H1 (cell line): ENCODE measurements around the gene UNC119B. TPM values are rescaled to one million over a fixed set of nuclear protein-coding genes. Genes with fewer than 3 reads are reported as not detected.

Experiments used
- CTCF ChIA-PET: fragments of 300-600 bp; sonication (Branson Sonifier 250); formaldehyde crosslinking; loops from one replicate; lab custom pipeline; 2021; ENCODE audit not compliant: partially characterized antibody; lab: Charles Lee
- POLR2A ChIA-PET: fragments of 300-600 bp; sonication (Branson Sonifier 250); formaldehyde crosslinking; loops from one replicate; lab custom pipeline; 2021; ENCODE audit warnings: inconsistent platforms; ENCODE audit not compliant: partially characterized antibody; lab: Charles Lee
- DNase-seq, 2 experiments: peaks; one replicate each; pipeline versions ENCODE4 v3.0.0 to v3.0.0-alpha.2; 2010 to 2022; ENCODE audit warnings: low spot score in 2 of 2, low read depth in 1 of 2, mixed read lengths in 1 of 2
- FAIRE-seq: peaks from 2 replicates; lab custom pipeline; 2011; peaks lifted over from hg19 to GRCh38; lab: Jason Lieb, UNC
- H2AFZ ChIP-seq: 2 replicates; pipeline ENCODE4 v1.8.1; 2012; ENCODE audit warnings: low read length, inconsistent platforms
- H2AK5ac ChIP-seq: 2 replicates; pipeline ENCODE4 v1.6.1; 2013; ENCODE audit warnings: low read depth, low read length
- H2BK120ac ChIP-seq: replicated peaks from 2 replicates; pipeline ENCODE3; 2013; ENCODE audit warnings: low read depth, low read length, inconsistent platforms
- H2BK12ac ChIP-seq: 2 replicates; pipeline ENCODE4 v1.6.1; 2013; ENCODE audit warnings: low read depth, low read length
- H2BK15ac ChIP-seq: 2 replicates; pipeline ENCODE4 v1.6.1; 2013; ENCODE audit warnings: low read length
- H2BK20ac ChIP-seq: 2 replicates; pipeline ENCODE4 v1.6.1; 2013; ENCODE audit warnings: low read length
- H2BK5ac ChIP-seq: 2 replicates; pipeline ENCODE4 v1.6.1; 2013; ENCODE audit warnings: low read depth, low read length
- H3K14ac ChIP-seq: 2 replicates; pipeline ENCODE4 v1.6.1; 2013; ENCODE audit warnings: inconsistent platforms; ENCODE audit not compliant: insufficient read length
- H3K18ac ChIP-seq: 2 replicates; pipeline ENCODE4 v1.6.1; 2013; ENCODE audit warnings: low read length; ENCODE audit errors: extremely low read depth
- H3K23ac ChIP-seq: 2 replicates; pipeline ENCODE4 v1.6.1; 2013; ENCODE audit warnings: inconsistent platforms; ENCODE audit not compliant: insufficient read length
- H3K23me2 ChIP-seq: 2 replicates; pipeline ENCODE4 v1.6.1; 2013; ENCODE audit warnings: low read depth, low read length
- H3K27ac ChIP-seq: 2 replicates; pipeline ENCODE4 v1.6.1; 2011; ENCODE audit warnings: low read depth, low read length, inconsistent platforms
- H3K27me3 ChIP-seq, 4 experiments: replicated peaks in 1 of 4; 1 replicate in 1 of 4; 2 replicates in 3 of 4; pipeline versions ENCODE4 v1.6.1 to v1.8.1; 2011 to 2013; ENCODE audit warnings: low read length in 3 of 4, mild to moderate bottlenecking in 3 of 4, inconsistent platforms in 2 of 4, mixed read lengths in 2 of 4, moderate library complexity in 1 of 4; ENCODE audit not compliant: control insufficient read depth in 3 of 4, insufficient read depth in 3 of 4; ENCODE audit errors: extremely low read depth in 1 of 4
- H3K36me3 ChIP-seq, 4 experiments: 2 replicates each; pipeline versions ENCODE4 v1.6.1 to v1.8.1; 2011 to 2013; ENCODE audit warnings: mild to moderate bottlenecking in 4 of 4, low read length in 3 of 4, moderate library complexity in 2 of 4, control low read depth in 1 of 4, inconsistent platforms in 1 of 4; ENCODE audit not compliant: insufficient read depth in 4 of 4, control insufficient read depth in 2 of 4
- H3K4ac ChIP-seq: replicated peaks from 2 replicates; pipeline ENCODE3; 2013; ENCODE audit warnings: low read length, low read depth, mixed read lengths, inconsistent platforms; ENCODE audit not compliant: insufficient read length
- H3K4me1 ChIP-seq, 4 experiments: replicated peaks in 1 of 4; 1 replicate in 1 of 4; 2 replicates in 3 of 4; pipeline versions ENCODE4 v1.6.1 to v1.8.1; 2011 to 2013; ENCODE audit warnings: low read length in 3 of 4, inconsistent platforms in 2 of 4, mixed read lengths in 1 of 4; ENCODE audit not compliant: insufficient read depth in 4 of 4, control insufficient read depth in 3 of 4
- H3K4me2 ChIP-seq, 2 experiments: 2 replicates each; pipeline versions ENCODE4 v1.6.1 to v1.8.1; 2011 to 2013; ENCODE audit warnings: low read depth in 2 of 2, low read length in 2 of 2, control low read depth in 1 of 2, inconsistent platforms in 1 of 2, mild to moderate bottlenecking in 1 of 2; ENCODE audit not compliant: insufficient read depth in 1 of 2
- H3K4me3 ChIP-seq, 4 experiments: fragments of 200-600, 300-600 bp in 1 of 4; sonication (generic), shearing (Covaris generic), sonication (Bioruptor Twin) in 1 of 4; 2 replicates each; pipeline versions ENCODE4 v1.5.1 to v1.8.1; 2011 to 2016; ENCODE audit warnings: low read length in 4 of 4, low read depth in 3 of 4, control low read depth in 2 of 4, inconsistent platforms in 2 of 4, mild to moderate bottlenecking in 2 of 4, mixed read lengths in 1 of 4, moderate library complexity in 1 of 4; ENCODE audit not compliant: insufficient read depth in 2 of 4; ENCODE audit errors: extremely low read depth in 1 of 4
- H3K56ac ChIP-seq: replicated peaks from 2 replicates; pipeline ENCODE3; 2013; ENCODE audit warnings: low read depth, mild to moderate bottlenecking, mixed read lengths, low read length, inconsistent platforms; ENCODE audit not compliant: insufficient read length
- H3K79me1 ChIP-seq: 2 replicates; pipeline ENCODE4 v1.6.1; 2013; ENCODE audit warnings: low read depth, low read length, control low read depth
- H3K79me2 ChIP-seq, 2 experiments: 2 replicates each; pipeline versions ENCODE4 v1.6.1 to v1.8.1; 2012 to 2013; ENCODE audit warnings: low read length in 2 of 2, mild to moderate bottlenecking in 2 of 2, inconsistent platforms in 1 of 2; ENCODE audit not compliant: insufficient read depth in 2 of 2, control insufficient read depth in 1 of 2
- H3K9ac ChIP-seq, 4 experiments: replicated peaks in 1 of 4; 1 replicate in 1 of 4; 2 replicates in 3 of 4; pipeline versions ENCODE4 v1.6.1 to v1.8.1; 2011 to 2013; ENCODE audit warnings: low read depth in 3 of 4, low read length in 3 of 4, control low read depth in 2 of 4, mild to moderate bottlenecking in 2 of 4, moderate library complexity in 2 of 4, inconsistent platforms in 1 of 4; ENCODE audit errors: extremely low read depth in 1 of 4
- H3K9me3 ChIP-seq, 2 experiments: 2 replicates each; pipeline versions ENCODE4 v1.6.1 to v1.8.1; 2012 to 2013; ENCODE audit warnings: mild to moderate bottlenecking in 2 of 2, moderate library complexity in 2 of 2, control low read depth in 1 of 2, inconsistent platforms in 1 of 2, low read depth in 1 of 2, low read length in 1 of 2, mixed read lengths in 1 of 2; ENCODE audit not compliant: insufficient read depth in 2 of 2
- H4K20me1 ChIP-seq, 2 experiments: replicated peaks in 1 of 2; 2 replicates each; pipeline versions ENCODE3 to v1.8.1; 2011 to 2013; ENCODE audit warnings: inconsistent platforms in 2 of 2, low read length in 2 of 2, mild to moderate bottlenecking in 1 of 2; ENCODE audit not compliant: insufficient read depth in 2 of 2, control insufficient read depth in 1 of 2
- H4K5ac ChIP-seq: 2 replicates; pipeline ENCODE4 v1.6.1; 2013; ENCODE audit warnings: low read length, low read depth, mixed read lengths, inconsistent platforms; ENCODE audit not compliant: insufficient read length
- H4K8ac ChIP-seq: 2 replicates; pipeline ENCODE4 v1.8.0; 2013; ENCODE audit warnings: mild to moderate bottlenecking, moderate library complexity, low read length, inconsistent platforms; ENCODE audit not compliant: insufficient read depth; ENCODE audit errors: extremely low read depth
- H4K91ac ChIP-seq: replicated peaks from 2 replicates; pipeline ENCODE3; 2013; ENCODE audit warnings: low read length, mixed read lengths, inconsistent platforms; ENCODE audit not compliant: insufficient read length
- ASH2L ChIP-seq: fragments of 200-600, 300-600 bp; sonication (generic); IDR thresholded peaks from one replicate; pipeline ENCODE4 v1.7.1; 2017; ENCODE audit warnings: low read length
- HDAC2 ChIP-seq, 2 experiments: fragments of 300-600 bp in 1 of 2; sonication (generic) in 1 of 2; IDR thresholded peaks; 2 replicates each; pipeline ENCODE4 v1.6.1; 2011 to 2012; ENCODE audit warnings: low read depth in 2 of 2, low read length in 2 of 2, mild to moderate bottlenecking in 2 of 2, moderate library complexity in 2 of 2, borderline replicate concordance in 1 of 2, inconsistent platforms in 1 of 2
- NRF1 ChIP-seq: IDR thresholded peaks from 2 replicates; pipeline ENCODE4 v1.6.1; 2011; ENCODE audit warnings: mild to moderate bottlenecking, low read depth, low read length, improper control_type of control experiment
- POLR2AphosphoS5 ChIP-seq: IDR thresholded peaks from 2 replicates; pipeline ENCODE4 v1.6.1; 2011; ENCODE audit warnings: low read depth, low read length
- RNF2 ChIP-seq: fragments of 200-900, 300-1000 bp; sonication (generic); IDR thresholded peaks from 2 replicates; pipeline ENCODE4 v1.7.1; 2016; ENCODE audit warnings: borderline replicate concordance, low read depth, mild to moderate bottlenecking, antibody characterized with exemption, low read length; ENCODE audit not compliant: poor library complexity, severe bottlenecking; ENCODE audit errors: missing control alignments
- SP1 ChIP-seq: IDR thresholded peaks from 2 replicates; pipeline ENCODE4 v1.6.1; 2011; ENCODE audit warnings: low read depth, low read length
- TCF12 ChIP-seq: IDR thresholded peaks from 2 replicates; pipeline ENCODE4 v1.6.1; 2011; ENCODE audit warnings: low read depth, mild to moderate bottlenecking, low read length
- WGBS, 2 experiments: shearing (Covaris generic) in 1 of 2; methylation state at CpG; one replicate each; pipeline versions ENCODE4 v1.1.6 to v1.1.7; 2013 to 2015; ENCODE audit warnings: low lambda C conversion rate in 2 of 2, mixed read lengths in 2 of 2, inconsistent platforms in 1 of 2, low coverage in 1 of 2, missing lambda C conversion rate in 1 of 2; ENCODE audit not compliant: insufficient replicate concordance in 2 of 2, insufficient coverage in 1 of 2, insufficient read length in 1 of 2; ENCODE audit errors: extremely low coverage in 1 of 2, missing lambda C conversion rate in 1 of 2; 5-methylcytosine and 5-hydroxymethylcytosine counted together
- polyA plus RNA-seq, 7 experiments: library from polyadenylated mRNA; depleted of rRNA in 3 of 7; stranded (reverse) in 5 of 7; unstranded in 2 of 7; fragments of >200 nt in 5 of 7; fragments of 200-250 nt in 2 of 7; gene quantifications; 1 replicate in 5 of 7; 2 replicates in 1 of 7; 4 replicates in 1 of 7; pipeline versions ENCODE4 v1.2.1 to v1.2.3, GENCODE V29; 2011 to 2013; ENCODE audit warnings: missing spikeins in 2 of 7, mixed read lengths in 2 of 7
- total RNA-seq: library from RNA; stranded (reverse); fragmentation: NEBNext Ultra II Directional; extraction: Animal tissue kit (Norgen Biotek cat#: 25700); gene quantifications from 2 replicates; pipeline ENCODE4 v1.2.1, GENCODE V29; 2021
- TF ChIP-seq, protein P1 (sequence below), 3 experiments: IDR thresholded peaks; 1 replicate in 2 of 3; 2 replicates in 1 of 3; pipeline versions ENCODE4 v1.5.1 to v1.6.1; 2011; ENCODE audit warnings: low read length in 3 of 3, mild to moderate bottlenecking in 3 of 3, inconsistent platforms in 2 of 3, low read depth in 1 of 3, moderate library complexity in 1 of 3; ENCODE audit not compliant: insufficient read depth in 1 of 3; ENCODE audit errors: control extremely low read depth in 1 of 3

The UNC119B gene
- total and polyA plus RNA-seq, 2 of the 8 experiments (the other 6 are each of a cell fraction or from before 2014, with no cell fraction given): 40.5 to 50.1 TPM

DNA sequence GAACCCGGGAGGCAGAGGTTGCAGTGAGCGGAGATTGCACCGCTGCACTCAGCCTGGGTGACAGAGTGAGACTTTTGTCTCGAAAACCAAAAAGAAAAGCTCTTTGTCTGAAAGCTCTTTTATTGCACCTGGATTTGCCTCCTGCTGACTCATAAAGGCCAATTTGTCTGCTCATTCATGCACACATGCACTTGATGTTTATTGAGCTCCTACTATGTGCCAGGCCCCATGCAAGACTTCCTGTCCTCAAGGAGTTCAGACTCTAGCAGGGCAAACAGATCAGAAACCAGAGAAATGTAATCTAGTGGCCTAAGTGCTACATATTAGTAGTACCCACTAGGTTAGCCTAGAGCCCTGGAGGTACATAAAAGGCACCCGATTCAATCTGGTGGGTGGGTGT lies 39.6 kb upstream of the UNC119B start:
- no peak for TF ChIP-seq HDAC2 (IDR thresholded peaks at IDR 0.05; ENCODE audit: borderline replicate concordance in 1 of 2, low read depth in 2 of 2, low read length in 2 of 2)
- TF ChIP-seq NRF1: no peak
- no peak for TF ChIP-seq SP1
- no peak for TF ChIP-seq TCF12
- TF ChIP-seq, protein P1, sequence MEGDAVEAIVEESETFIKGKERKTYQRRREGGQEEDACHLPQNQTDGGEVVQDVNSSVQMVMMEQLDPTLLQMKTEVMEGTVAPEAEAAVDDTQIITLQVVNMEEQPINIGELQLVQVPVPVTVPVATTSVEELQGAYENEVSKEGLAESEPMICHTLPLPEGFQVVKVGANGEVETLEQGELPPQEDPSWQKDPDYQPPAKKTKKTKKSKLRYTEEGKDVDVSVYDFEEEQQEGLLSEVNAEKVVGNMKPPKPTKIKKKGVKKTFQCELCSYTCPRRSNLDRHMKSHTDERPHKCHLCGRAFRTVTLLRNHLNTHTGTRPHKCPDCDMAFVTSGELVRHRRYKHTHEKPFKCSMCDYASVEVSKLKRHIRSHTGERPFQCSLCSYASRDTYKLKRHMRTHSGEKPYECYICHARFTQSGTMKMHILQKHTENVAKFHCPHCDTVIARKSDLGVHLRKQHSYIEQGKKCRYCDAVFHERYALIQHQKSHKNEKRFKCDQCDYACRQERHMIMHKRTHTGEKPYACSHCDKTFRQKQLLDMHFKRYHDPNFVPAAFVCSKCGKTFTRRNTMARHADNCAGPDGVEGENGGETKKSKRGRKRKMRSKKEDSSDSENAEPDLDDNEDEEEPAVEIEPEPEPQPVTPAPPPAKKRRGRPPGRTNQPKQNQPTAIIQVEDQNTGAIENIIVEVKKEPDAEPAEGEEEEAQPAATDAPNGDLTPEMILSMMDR (IDR thresholded peaks at IDR 0.05; ENCODE audit: control extremely low read depth in 1 of 3, insufficient read depth in 1 of 3, low read depth in 1 of 3, low read length in 3 of 3): no peak
- TF ChIP-seq ASH2L: no peak
- TF ChIP-seq POLR2AphosphoS5: no peak
- no peak for TF ChIP-seq RNF2
- Histone ChIP-seq H3K27ac (no peak overlapping the region), H2BK15ac (0 out of 2 replicates have a peak overlapping the region, but pooled peaks have one; percentile 88), H2AFZ (no peak overlapping the region), H3K9ac (peak overlapping the region in 1 of 4 experiments; percentile 39; a peak in 1 of 7 replicates), H2AK5ac (0 out of 2 replicates have a peak overlapping the region, but pooled peaks have one; percentile 53), H3K27me3 (no peaks in the 10 kb centered on the region), H3K23me2 (no peaks in the 10 kb centered on the region), H2BK20ac (0 out of 2 replicates have a peak overlapping the region, but pooled peaks have one; percentile 61), H3K56ac (no peak overlapping the region), H3K4me3 (no peak overlapping the region), H3K9me3 (no peaks in the 10 kb centered on the region), H3K79me2 (no peaks in the 10 kb centered on the region), H4K91ac (no peak overlapping the region), H4K20me1 (no peaks in the 10 kb centered on the region), H2BK120ac (no peak overlapping the region), H4K8ac (no peak overlapping the region), H2BK5ac (peak overlapping the region; percentile 24; the same call in 1 of the 2 replicates), H3K4ac (no peak overlapping the region), H3K36me3 (no peaks in the 10 kb centered on the region), H3K18ac (peak overlapping the region; percentile 32; the same call in 1 of the 2 replicates), H3K23ac (no peak overlapping the region), H3K4me1 (peaks cover 7 to 19% (median 12%) of the 10 kb centered on the region in 4 experiments), H3K14ac (no peak overlapping the region), H2BK12ac (peak overlapping the region; percentile 27; the same call in 1 of the 2 replicates), H3K79me1 (no peaks in the 10 kb centered on the region), H3K4me2 (no peak overlapping the region; a peak in 1 of 4 replicates), H4K5ac (no peak overlapping the region)
- POLR2A ChIA-PET: interaction anchor here (1.0 to 1.3 kb wide), 3 partner anchors 14 to 89 kb away, joined by 3 to 4 read pairs (median 4); partner anchors contain the start of gene POP5
- DNase-seq (no peak), FAIRE-seq (no peak)
- WGBS, 2 experiments: 90% methylated on average over 5 of the region's 5 CpGs; no CpG with 5 or more reads in 1 of the 2 experiments
- CTCF ChIA-PET: interaction anchor here (0.8 to 5.7 kb wide), 6 partner anchors 12 to 45 kb away, joined by 3 to 77 read pairs (median 6); no protein-coding TSS in a partner anchor
